SK-N-SH treated with all-trans-retinoic acid at 6 μM for 48 hours (cell line): ENCODE data around the gene POU6F2.

Experiments used
- ATAC-seq: fragments of 200-7000 bp; cut with Tn5 transposase; 3 replicates; pipeline ENCODE4 v1.9.1; 2020; ENCODE audit warnings: mild to moderate bottlenecking, moderate library complexity
- ARNTL ChIP-seq: fragments of 450-650 bp; formaldehyde crosslinking; IDR thresholded peaks from 2 replicates; pipeline ENCODE4 v1.5.0; 2020; ENCODE audit warnings: low read depth, mild to moderate bottlenecking, moderate library complexity, borderline replicate concordance
- CSDC2 ChIP-seq: fragments of 250-450 bp; sonication (Bioruptor Pico); IDR thresholded peaks from 2 replicates; pipeline ENCODE4 v1.5.0; 2020; ENCODE audit warnings: mild to moderate bottlenecking, moderate library complexity
- ESRRG ChIP-seq: fragments of 250-450 bp; sonication (Bioruptor Pico); IDR thresholded peaks from 2 replicates; pipeline ENCODE4 v1.6.1; 2021; ENCODE audit warnings: mild to moderate bottlenecking
- GLIS3 ChIP-seq: fragments of 250-450 bp; sonication (Bioruptor Pico); IDR thresholded peaks from 2 replicates; pipeline ENCODE4 v1.5.0; 2020; ENCODE audit warnings: mild to moderate bottlenecking, moderate library complexity
- ISL1 ChIP-seq: fragments of 250-450 bp; sonication (Bioruptor Pico); IDR thresholded peaks from 2 replicates; pipeline ENCODE4 v2.1.2; 2022; ENCODE audit warnings: mild to moderate bottlenecking, moderate library complexity
- OSR1 ChIP-seq: fragments of 250-450 bp; sonication (Bioruptor Pico); IDR thresholded peaks from 2 replicates; pipeline ENCODE4 v1.8.0; 2022; ENCODE audit warnings: moderate library complexity, mild to moderate bottlenecking, inconsistent platforms
- PPARA ChIP-seq: fragments of 250-450 bp; sonication (Bioruptor Pico); IDR thresholded peaks from 2 replicates; pipeline ENCODE4 v1.5.0; 2020; ENCODE audit warnings: mild to moderate bottlenecking, borderline replicate concordance
- RARB ChIP-seq: fragments of 250-450 bp; sonication (Bioruptor Pico); IDR thresholded peaks from 2 replicates; pipeline ENCODE4 v1.8.0; 2021; ENCODE audit warnings: mild to moderate bottlenecking, moderate library complexity
- SNAI2 ChIP-seq: fragments of 250-450 bp; sonication (Bioruptor Pico); IDR thresholded peaks from 2 replicates; pipeline ENCODE4 v1.5.0; 2020; ENCODE audit warnings: mild to moderate bottlenecking, moderate library complexity
- TCF4 ChIP-seq: fragments of 250-450 bp; sonication (Bioruptor Pico); IDR thresholded peaks from 2 replicates; pipeline ENCODE4 v1.8.0; 2021; ENCODE audit warnings: mild to moderate bottlenecking, moderate library complexity, borderline replicate concordance
- TOX ChIP-seq: fragments of 250-450 bp; sonication (Bioruptor Pico); IDR thresholded peaks from 2 replicates; pipeline ENCODE4 v1.8.0; 2021; ENCODE audit warnings: mild to moderate bottlenecking, moderate library complexity, borderline replicate concordance
- ZFP3 ChIP-seq: fragments of 250-450 bp; sonication (Bioruptor Pico); IDR thresholded peaks from 2 replicates; pipeline ENCODE4 v1.5.0; 2020; ENCODE audit warnings: mild to moderate bottlenecking, moderate library complexity
- ZFP30 ChIP-seq: fragments of 450-650 bp; formaldehyde crosslinking; IDR thresholded peaks from 2 replicates; pipeline ENCODE4 v1.5.0; 2022; ENCODE audit warnings: mild to moderate bottlenecking, moderate library complexity
- ZNF70 ChIP-seq: fragments of 450-650 bp; formaldehyde crosslinking; IDR thresholded peaks from 2 replicates; pipeline ENCODE4 v1.5.0; 2020; ENCODE audit warnings: mild to moderate bottlenecking, moderate library complexity
- ZNF8 ChIP-seq: fragments of 450-650 bp; formaldehyde crosslinking; IDR thresholded peaks from 2 replicates; pipeline ENCODE4 v1.5.0; 2020; ENCODE audit warnings: mild to moderate bottlenecking, moderate library complexity
- TF ChIP-seq, protein P1 (sequence below): fragments of 250-450 bp; sonication (Bioruptor Pico); IDR thresholded peaks from 2 replicates; pipeline ENCODE4 v1.8.0; 2021; ENCODE audit warnings: low read depth, mild to moderate bottlenecking, moderate library complexity, borderline replicate concordance
- TF ChIP-seq, protein P2 (sequence below): fragments of 250-450 bp; sonication (Bioruptor Pico); IDR thresholded peaks from 2 replicates; pipeline ENCODE4 v1.5.1; 2021; ENCODE audit warnings: mild to moderate bottlenecking, moderate library complexity
- TF ChIP-seq, protein P3 (sequence below): fragments of 250-450 bp; sonication (Bioruptor Pico); IDR thresholded peaks from 2 replicates; pipeline ENCODE4 v1.5.1; 2020; ENCODE audit warnings: low read depth, mild to moderate bottlenecking, moderate library complexity
- TF ChIP-seq, protein P4 (sequence below): fragments of 250-450 bp; sonication (Bioruptor Pico); IDR thresholded peaks from 2 replicates; pipeline ENCODE4 v1.5.0; 2020; ENCODE audit warnings: mild to moderate bottlenecking, moderate library complexity
- TF ChIP-seq, protein P5 (sequence below): fragments of 250-450 bp; sonication (Bioruptor Pico); IDR thresholded peaks from 2 replicates; pipeline ENCODE4 v1.8.0; 2020; ENCODE audit warnings: mild to moderate bottlenecking, moderate library complexity, borderline replicate concordance

The POU6F2 gene

DNA sequence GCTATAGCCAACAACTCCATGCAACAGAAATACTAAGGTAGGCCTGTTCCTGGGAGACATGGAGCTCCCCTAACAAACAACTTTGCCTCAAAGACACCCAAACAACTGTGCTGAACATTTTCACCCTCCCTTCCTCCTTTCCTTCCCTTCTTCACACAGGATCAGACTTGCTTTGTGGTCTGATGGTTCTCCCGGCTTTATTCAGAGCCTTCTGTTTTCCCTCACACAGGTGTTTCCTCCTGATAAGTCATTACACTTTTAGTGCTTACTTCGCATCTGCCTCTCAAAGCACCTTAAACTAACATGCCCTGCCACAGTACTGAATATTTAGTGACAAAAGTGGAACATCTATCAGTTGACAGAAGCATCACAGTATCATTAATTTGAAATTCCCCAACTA lies 532.2 kb downstream of the POU6F2 start:
- no peak for TF ChIP-seq ZNF8 (CRISPR knock-in tag)
- no peak for TF ChIP-seq GLIS3 (CRISPR knock-in tag)
- TF ChIP-seq RARB (CRISPR knock-in tag) = no peak
- TF ChIP-seq ZNF70 = no peak
- TF ChIP-seq, all 23 proteins: peak for 0
- ATAC-seq = no peak

DNA sequence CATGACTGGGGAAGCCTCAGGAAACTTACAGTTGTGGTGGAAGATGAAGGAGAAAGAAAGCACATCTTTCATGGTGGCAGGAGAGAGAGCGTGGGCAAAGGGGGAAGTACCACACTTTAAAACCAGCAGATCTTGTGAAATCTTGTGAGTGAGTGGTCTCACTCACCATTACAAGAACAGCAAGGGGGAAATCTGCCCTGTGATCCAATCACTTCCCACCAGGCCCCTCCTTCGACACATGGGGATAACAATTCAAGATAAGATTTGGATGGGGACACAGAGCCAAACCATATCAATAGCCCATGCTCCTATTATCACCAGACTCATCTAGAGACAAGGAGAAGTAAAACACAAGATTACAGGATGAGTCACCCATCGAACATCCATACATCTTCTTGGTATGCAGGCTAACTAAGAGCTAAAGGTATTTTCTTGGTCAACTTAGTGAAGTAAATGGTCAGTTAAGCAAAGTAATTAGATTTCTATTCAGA lies 533.2 kb downstream of the POU6F2 start:
- peak; percentile 93 for TF ChIP-seq ISL1 (CRISPR knock-in tag)
- no peak for TF ChIP-seq TOX (CRISPR knock-in tag)
- TF ChIP-seq, protein P1, sequence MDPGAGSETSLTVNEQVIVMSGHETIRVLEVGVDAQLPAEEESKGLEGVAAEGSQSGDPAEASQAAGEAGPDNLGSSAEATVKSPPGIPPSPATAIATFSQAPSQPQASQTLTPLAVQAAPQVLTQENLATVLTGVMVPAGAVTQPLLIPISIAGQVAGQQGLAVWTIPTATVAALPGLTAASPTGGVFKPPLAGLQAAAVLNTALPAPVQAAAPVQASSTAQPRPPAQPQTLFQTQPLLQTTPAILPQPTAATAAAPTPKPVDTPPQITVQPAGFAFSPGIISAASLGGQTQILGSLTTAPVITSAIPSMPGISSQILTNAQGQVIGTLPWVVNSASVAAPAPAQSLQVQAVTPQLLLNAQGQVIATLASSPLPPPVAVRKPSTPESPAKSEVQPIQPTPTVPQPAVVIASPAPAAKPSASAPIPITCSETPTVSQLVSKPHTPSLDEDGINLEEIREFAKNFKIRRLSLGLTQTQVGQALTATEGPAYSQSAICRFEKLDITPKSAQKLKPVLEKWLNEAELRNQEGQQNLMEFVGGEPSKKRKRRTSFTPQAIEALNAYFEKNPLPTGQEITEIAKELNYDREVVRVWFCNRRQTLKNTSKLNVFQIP (CRISPR knock-in tag) = no peak
- no peak for TF ChIP-seq ZFP3 (CRISPR knock-in tag)
- TF ChIP-seq ZNF70 = no peak
- ATAC-seq = peak; percentile 94

DNA sequence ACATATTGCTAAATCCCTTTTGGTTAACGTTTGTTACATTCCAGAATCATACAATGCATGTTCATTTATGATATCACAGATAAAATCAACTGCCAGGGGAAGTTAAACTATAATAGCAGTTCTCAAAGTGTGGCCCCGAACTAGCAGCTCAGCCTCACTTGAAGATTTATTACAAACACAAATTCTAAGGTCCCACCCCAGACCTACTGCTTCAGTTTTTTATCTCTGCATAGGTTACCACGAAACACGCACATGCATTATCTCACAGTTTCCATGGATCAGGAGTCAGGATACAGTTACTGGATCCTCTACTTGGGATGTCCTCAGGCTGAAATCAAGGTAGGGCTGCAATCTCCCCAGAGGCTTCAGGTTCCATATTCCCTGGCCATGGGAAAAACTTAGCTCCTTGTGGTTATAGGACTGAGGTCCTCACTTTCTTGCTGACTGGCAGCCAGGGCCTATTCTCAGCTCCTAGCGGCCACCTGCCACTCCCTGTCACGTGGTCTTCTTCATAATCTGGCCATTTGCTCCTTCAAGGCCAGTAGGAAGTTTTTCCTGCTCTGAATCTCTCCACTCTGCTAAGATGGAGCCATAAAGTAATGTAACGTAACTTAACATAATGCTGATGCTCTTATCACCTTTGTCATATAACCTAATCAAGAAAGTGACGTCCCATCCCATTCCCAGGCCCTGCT lies 538.0 kb downstream of the POU6F2 start:
- TF ChIP-seq CSDC2 (CRISPR knock-in tag) = no peak
- TF ChIP-seq RARB (CRISPR knock-in tag) = no peak
- TF ChIP-seq, protein P2, sequence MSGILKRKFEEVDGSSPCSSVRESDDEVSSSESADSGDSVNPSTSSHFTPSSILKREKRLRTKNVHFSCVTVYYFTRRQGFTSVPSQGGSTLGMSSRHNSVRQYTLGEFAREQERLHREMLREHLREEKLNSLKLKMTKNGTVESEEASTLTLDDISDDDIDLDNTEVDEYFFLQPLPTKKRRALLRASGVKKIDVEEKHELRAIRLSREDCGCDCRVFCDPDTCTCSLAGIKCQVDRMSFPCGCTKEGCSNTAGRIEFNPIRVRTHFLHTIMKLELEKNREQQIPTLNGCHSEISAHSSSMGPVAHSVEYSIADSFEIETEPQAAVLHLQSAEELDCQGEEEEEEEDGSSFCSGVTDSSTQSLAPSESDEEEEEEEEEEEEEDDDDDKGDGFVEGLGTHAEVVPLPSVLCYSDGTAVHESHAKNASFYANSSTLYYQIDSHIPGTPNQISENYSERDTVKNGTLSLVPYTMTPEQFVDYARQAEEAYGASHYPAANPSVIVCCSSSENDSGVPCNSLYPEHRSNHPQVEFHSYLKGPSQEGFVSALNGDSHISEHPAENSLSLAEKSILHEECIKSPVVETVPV (CRISPR knock-in tag) = no peak
- no peak for TF ChIP-seq PPARA (CRISPR knock-in tag)
- no peak for TF ChIP-seq TOX (CRISPR knock-in tag)
- TF ChIP-seq TCF4 = no peak
- TF ChIP-seq, protein P3, sequence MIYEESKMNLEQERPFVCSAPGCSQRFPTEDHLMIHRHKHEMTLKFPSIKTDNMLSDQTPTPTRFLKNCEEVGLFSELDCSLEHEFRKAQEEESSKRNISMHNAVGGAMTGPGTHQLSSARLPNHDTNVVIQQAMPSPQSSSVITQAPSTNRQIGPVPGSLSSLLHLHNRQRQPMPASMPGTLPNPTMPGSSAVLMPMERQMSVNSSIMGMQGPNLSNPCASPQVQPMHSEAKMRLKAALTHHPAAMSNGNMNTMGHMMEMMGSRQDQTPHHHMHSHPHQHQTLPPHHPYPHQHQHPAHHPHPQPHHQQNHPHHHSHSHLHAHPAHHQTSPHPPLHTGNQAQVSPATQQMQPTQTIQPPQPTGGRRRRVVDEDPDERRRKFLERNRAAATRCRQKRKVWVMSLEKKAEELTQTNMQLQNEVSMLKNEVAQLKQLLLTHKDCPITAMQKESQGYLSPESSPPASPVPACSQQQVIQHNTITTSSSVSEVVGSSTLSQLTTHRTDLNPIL = no peak
- no peak for TF ChIP-seq ESRRG (CRISPR knock-in tag)
- no peak for TF ChIP-seq SNAI2 (CRISPR knock-in tag)
- no peak for TF ChIP-seq ARNTL
- TF ChIP-seq ZNF8 (CRISPR knock-in tag) = no peak

DNA sequence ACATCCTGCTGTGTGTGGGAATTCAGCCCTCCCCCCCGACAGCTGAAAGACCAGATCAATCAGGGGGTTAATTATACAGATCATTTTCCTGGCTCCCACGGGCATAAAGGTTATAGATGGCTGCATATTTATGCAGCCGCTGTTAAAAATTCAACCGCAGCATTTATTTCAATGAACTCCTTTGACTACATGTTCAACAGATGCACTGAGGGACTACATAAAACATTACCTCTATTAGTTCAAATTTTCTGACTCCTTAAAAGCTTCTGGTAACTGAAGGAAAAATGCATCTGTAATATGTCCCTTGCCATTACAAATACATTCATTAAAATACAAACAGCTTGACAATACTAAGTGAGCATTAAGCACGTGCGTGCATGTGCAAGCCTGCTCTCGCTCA lies 538.8 kb downstream of the POU6F2 start:
- ATAC-seq = no peak
- TF ChIP-seq ARNTL (no peak), ESRRG (CRISPR knock-in tag) (no peak), ZNF70 (no peak), ZNF8 (CRISPR knock-in tag) (no peak), GLIS3 (CRISPR knock-in tag) (no peak), TCF4 (no peak), ISL1 (CRISPR knock-in tag) (no peak), ZFP30 (CRISPR knock-in tag) (no peak), ZFP3 (CRISPR knock-in tag) (no peak), OSR1 (CRISPR knock-in tag) (no peak), PPARA (CRISPR knock-in tag) (no peak)
- TF ChIP-seq, protein P2 (CRISPR knock-in tag) = no peak
- TF ChIP-seq, protein P4, sequence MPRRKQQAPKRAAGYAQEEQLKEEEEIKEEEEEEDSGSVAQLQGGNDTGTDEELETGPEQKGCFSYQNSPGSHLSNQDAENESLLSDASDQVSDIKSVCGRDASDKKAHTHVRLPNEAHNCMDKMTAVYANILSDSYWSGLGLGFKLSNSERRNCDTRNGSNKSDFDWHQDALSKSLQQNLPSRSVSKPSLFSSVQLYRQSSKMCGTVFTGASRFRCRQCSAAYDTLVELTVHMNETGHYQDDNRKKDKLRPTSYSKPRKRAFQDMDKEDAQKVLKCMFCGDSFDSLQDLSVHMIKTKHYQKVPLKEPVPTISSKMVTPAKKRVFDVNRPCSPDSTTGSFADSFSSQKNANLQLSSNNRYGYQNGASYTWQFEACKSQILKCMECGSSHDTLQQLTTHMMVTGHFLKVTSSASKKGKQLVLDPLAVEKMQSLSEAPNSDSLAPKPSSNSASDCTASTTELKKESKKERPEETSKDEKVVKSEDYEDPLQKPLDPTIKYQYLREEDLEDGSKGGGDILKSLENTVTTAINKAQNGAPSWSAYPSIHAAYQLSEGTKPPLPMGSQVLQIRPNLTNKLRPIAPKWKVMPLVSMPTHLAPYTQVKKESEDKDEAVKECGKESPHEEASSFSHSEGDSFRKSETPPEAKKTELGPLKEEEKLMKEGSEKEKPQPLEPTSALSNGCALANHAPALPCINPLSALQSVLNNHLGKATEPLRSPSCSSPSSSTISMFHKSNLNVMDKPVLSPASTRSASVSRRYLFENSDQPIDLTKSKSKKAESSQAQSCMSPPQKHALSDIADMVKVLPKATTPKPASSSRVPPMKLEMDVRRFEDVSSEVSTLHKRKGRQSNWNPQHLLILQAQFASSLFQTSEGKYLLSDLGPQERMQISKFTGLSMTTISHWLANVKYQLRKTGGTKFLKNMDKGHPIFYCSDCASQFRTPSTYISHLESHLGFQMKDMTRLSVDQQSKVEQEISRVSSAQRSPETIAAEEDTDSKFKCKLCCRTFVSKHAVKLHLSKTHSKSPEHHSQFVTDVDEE = no peak
- TF ChIP-seq, protein P5, sequence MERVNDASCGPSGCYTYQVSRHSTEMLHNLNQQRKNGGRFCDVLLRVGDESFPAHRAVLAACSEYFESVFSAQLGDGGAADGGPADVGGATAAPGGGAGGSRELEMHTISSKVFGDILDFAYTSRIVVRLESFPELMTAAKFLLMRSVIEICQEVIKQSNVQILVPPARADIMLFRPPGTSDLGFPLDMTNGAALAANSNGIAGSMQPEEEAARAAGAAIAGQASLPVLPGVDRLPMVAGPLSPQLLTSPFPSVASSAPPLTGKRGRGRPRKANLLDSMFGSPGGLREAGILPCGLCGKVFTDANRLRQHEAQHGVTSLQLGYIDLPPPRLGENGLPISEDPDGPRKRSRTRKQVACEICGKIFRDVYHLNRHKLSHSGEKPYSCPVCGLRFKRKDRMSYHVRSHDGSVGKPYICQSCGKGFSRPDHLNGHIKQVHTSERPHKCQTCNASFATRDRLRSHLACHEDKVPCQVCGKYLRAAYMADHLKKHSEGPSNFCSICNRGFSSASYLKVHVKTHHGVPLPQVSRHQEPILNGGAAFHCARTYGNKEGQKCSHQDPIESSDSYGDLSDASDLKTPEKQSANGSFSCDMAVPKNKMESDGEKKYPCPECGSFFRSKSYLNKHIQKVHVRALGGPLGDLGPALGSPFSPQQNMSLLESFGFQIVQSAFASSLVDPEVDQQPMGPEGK (CRISPR knock-in tag) = no peak
- TF ChIP-seq, protein P1 (CRISPR knock-in tag) = no peak

More for the DNA sequence above, 538.0 kb downstream of the POU6F2 start:
- no peak for ATAC-seq
